A549 (cell line): ENCODE data around the gene GMPS. TPM values are rescaled to one million over a fixed set of nuclear protein-coding genes. Genes with fewer than 3 reads are reported as not detected.
"Not testable (repeated sequence)": the region's sequence is repeated elsewhere in the genome, so short reads cannot be mapped to it uniquely, and the experiment has no call there.

Experiments used
- ATAC-seq, 2 experiments: fragments of 200-7000 bp in 1 of 2; fragments of >200 bp in 1 of 2; cut with Nextera tagmentation in 1 of 2; cut with Tn5 transposase in 1 of 2; 3 replicates each; pipeline versions ENCODE4 v1.8.0 to v1.9.1; 2018 to 2020; ENCODE audit warnings: mild to moderate bottlenecking in 1 of 2, moderate library complexity in 1 of 2
- CTCF ChIA-PET: fragments of 300-600 bp; sonication (Branson Sonifier 250); formaldehyde crosslinking; extraction: SDS; loops from one replicate; lab custom pipeline; 2021; ENCODE audit warnings: antibody characterized with exemption, inconsistent platforms; lab: Yijun Ruan, JAX
- POLR2A ChIA-PET: fragments of 350-600 bp; formaldehyde crosslinking; extraction: SDS; loops from one replicate; lab custom pipeline; 2021; ENCODE audit warnings: antibody characterized with exemption, inconsistent platforms; lab: Yijun Ruan, JAX
- DNase-seq, 2 experiments: peaks; one replicate each; pipeline versions ENCODE4 v3.0.0 to v3.0.0-alpha.2; 2011 to 2016; ENCODE audit warnings: low read depth in 1 of 2, low spot score in 1 of 2
- FAIRE-seq: peaks from 2 replicates; lab custom pipeline; 2011; peaks lifted over from hg19 to GRCh38; lab: Jason Lieb, UNC
- H3K27ac ChIP-seq, 2 experiments: fragments of >200 bp; sonication (Bioruptor Twin); formaldehyde crosslinking; 3 replicates each; pipeline ENCODE4 v1.5.1; 2016 to 2017
- H3K4me1 ChIP-seq: fragments of >200 bp; sonication (Bioruptor Twin); formaldehyde crosslinking; 3 replicates; pipeline ENCODE4 v1.6.1; 2016
- H3K4me2 ChIP-seq: fragments of >200 bp; sonication (Bioruptor Twin); formaldehyde crosslinking; 3 replicates; pipeline ENCODE4 v1.6.1; 2016
- H3K4me3 ChIP-seq: fragments of >200 bp; sonication (Bioruptor Twin); formaldehyde crosslinking; 3 replicates; pipeline ENCODE4 v1.5.1; 2016
- H3K9me3 ChIP-seq: fragments of >200 bp; sonication (Bioruptor Twin); formaldehyde crosslinking; 3 replicates; pipeline ENCODE4 v1.6.1; 2016
- ATOH8 ChIP-seq: fragments of 250-450 bp; sonication (Bioruptor Pico); IDR thresholded peaks from 2 replicates; pipeline ENCODE4 v1.5.0; 2020; ENCODE audit warnings: low read depth, mild to moderate bottlenecking, moderate library complexity
- CBX8 ChIP-seq: fragments of 200-600 bp; sonication (generic); IDR thresholded peaks from 2 replicates; pipeline ENCODE4 v1.6.1; 2016
- CTCF ChIP-seq: fragments of >200 bp; sonication (Bioruptor Twin); formaldehyde crosslinking; IDR thresholded peaks from 3 replicates; pipeline ENCODE4 v1.5.1; 2016
- E2F6 ChIP-seq: IDR thresholded peaks from 2 replicates; pipeline ENCODE4 v1.6.1; 2012; ENCODE audit warnings: low read depth, borderline replicate concordance
- EHF ChIP-seq: fragments of 250-450 bp; sonication (Bioruptor Pico); IDR thresholded peaks from 2 replicates; pipeline ENCODE4 v1.5.0; 2020; ENCODE audit warnings: mild to moderate bottlenecking
- HOXA7 ChIP-seq: fragments of 250-450 bp; sonication (Bioruptor Pico); IDR thresholded peaks from 2 replicates; pipeline ENCODE4 v1.5.0; 2020; ENCODE audit warnings: mild to moderate bottlenecking, moderate library complexity
- JUNB ChIP-seq: fragments of >200 bp; sonication (Bioruptor Twin); formaldehyde crosslinking; IDR thresholded peaks from 2 replicates; pipeline ENCODE4 v1.6.1; 2016
- KDM1A ChIP-seq: fragments of 200-600 bp; sonication (generic); IDR thresholded peaks from 2 replicates; pipeline ENCODE4 v1.6.1; 2016; ENCODE audit warnings: low read depth, mild to moderate bottlenecking
- NFE2L2 ChIP-seq: fragments of 150-350 bp; conservative IDR thresholded peaks from 2 replicates; pipeline ENCODE4 v1.6.1; 2014; ENCODE audit warnings: low read length
- RAD21 ChIP-seq, 2 experiments: fragments of >200 bp in 1 of 2; sonication (Bioruptor Twin) in 1 of 2; formaldehyde crosslinking in 1 of 2; IDR thresholded peaks in 1 of 2; conservative IDR thresholded peaks in 1 of 2; 2 replicates in 1 of 2; 3 replicates in 1 of 2; pipeline ENCODE4 v1.6.1; 2012 to 2018; ENCODE audit warnings: inconsistent platforms in 1 of 2
- REST ChIP-seq: fragments of 200-600 bp; sonication (generic); IDR thresholded peaks from 2 replicates; pipeline ENCODE4 v1.6.1; 2016; ENCODE audit warnings: antibody characterized with exemption, mild to moderate bottlenecking, moderate library complexity
- TFCP2L1 ChIP-seq: fragments of 250-450 bp; sonication (Bioruptor Pico); IDR thresholded peaks from 2 replicates; pipeline ENCODE4 v1.5.0; 2021; ENCODE audit warnings: mild to moderate bottlenecking
- ZNF302 ChIP-seq: fragments of 250-450 bp; sonication (Bioruptor Pico); IDR thresholded peaks from 2 replicates; pipeline ENCODE4 v1.9.0; 2021; ENCODE audit warnings: inconsistent platforms, mild to moderate bottlenecking, moderate library complexity
- ZSCAN20 ChIP-seq: fragments of 250-450 bp; sonication (Bioruptor Pico); IDR thresholded peaks from 2 replicates; pipeline ENCODE4 v1.8.0; 2022; ENCODE audit warnings: mild to moderate bottlenecking, moderate library complexity
- WGBS: methylation state at CpG from one replicate; pipeline ENCODE4 v1.1.6; 2017; ENCODE audit errors: missing lambda C conversion rate; 5-methylcytosine and 5-hydroxymethylcytosine counted together
- polyA plus RNA-seq, 4 experiments: library from polyadenylated mRNA; depleted of rRNA in 3 of 4; stranded (reverse); fragments of >200 nt; fragmentation: RNase III in 1 of 4; extraction: RNeasy Plus Mini Kit Qiagen cat#74134 plus additional on column Dnase treatment in 1 of 4; gene quantifications; 2 replicates in 3 of 4; 3 replicates in 1 of 4; pipeline ENCODE4 v1.2.3, GENCODE V29; 2011 to 2017

GMPS gene
- polyA plus RNA-seq, 2 of the 4 experiments (the other 2 are of a cell fraction) = 74.4 to 114 TPM

GRCh38 chr3:155884292-155884691, 13.8 kb downstream of the GMPS start:
- H3K4me3 ChIP-seq = no peak overlapping the region
- ChIA-PET POLR2A (interaction anchor here (1.1 kb wide), 1 partner anchor 15 kb away, joined by 4 read pairs; no protein-coding TSS in a partner anchor), CTCF (interaction anchor here (1.5 kb wide), 1 partner anchor 10 kb away, joined by 5 read pairs; no protein-coding TSS in a partner anchor)
- no peak for FAIRE-seq
- peaks cover 4% of the 10 kb centered on the region; the same call in 1 of the 3 replicates for H3K4me1 ChIP-seq
- H3K9me3 ChIP-seq = no peaks in the 10 kb centered on the region
- no peak for DNase-seq
- 87% methylated on average over 7 of the region's 7 CpGs for WGBS
- no peak overlapping the region for H3K27ac ChIP-seq
- no peak overlapping the region for H3K4me2 ChIP-seq
- TF ChIP-seq CTCF (no peak), HOXA7 (no peak), NFE2L2 (no peak), ATOH8 (CRISPR knock-in tag) (no peak)
- ATAC-seq = no peak

- no peak overlapping the region for H3K4me2 ChIP-seq
- TF ChIP-seq JUNB = no peak
- TF ChIP-seq ZNF302 (CRISPR knock-in tag) = no peak
- no peak for TF ChIP-seq CBX8
- no peak for TF ChIP-seq E2F6
- TF ChIP-seq REST = no peak
- no peak for TF ChIP-seq CTCF
- no peak for TF ChIP-seq EHF (CRISPR knock-in tag)
- TF ChIP-seq KDM1A = no peak
- TF ChIP-seq TFCP2L1 = no peak
- TF ChIP-seq RAD21 (conservative IDR thresholded peaks at IDR 0.05 in 1 of 2, IDR thresholded peaks at IDR 0.05 in 1 of 2) = no peak
- no peak for TF ChIP-seq ZSCAN20 (CRISPR knock-in tag)
- ATAC-seq (no peak), FAIRE-seq (peak; percentile 32), DNase-seq (no peak)
- no peaks in the 10 kb centered on the region for H3K9me3 ChIP-seq
- no peak overlapping the region for H3K4me3 ChIP-seq
- ChIA-PET POLR2A (no interaction called here), CTCF (interaction anchor here (0.5 to 1.5 kb wide), 3 partner anchors 9 to 173 kb away, joined by 3 to 5 read pairs (median 3); no protein-coding TSS in a partner anchor)
- H3K27ac ChIP-seq = no peak overlapping the region
- peaks cover 7% of the 10 kb centered on the region; the same call in 2 of the 3 replicates for H3K4me1 ChIP-seq
Observed at GRCh38 chr3:155885292-155885691, 14.8 kb downstream of the GMPS start.

- CTCF ChIA-PET, DNase-seq, ATAC-seq, FAIRE-seq, H3K9me3 ChIP-seq, H3K27ac ChIP-seq, H3K4me2 ChIP-seq, POLR2A ChIA-PET, H3K4me3 ChIP-seq: not testable (repeated sequence)
- peaks cover 13% of the 10 kb centered on the region; the same call in 2 of the 3 replicates for H3K4me1 ChIP-seq
- 89% methylated on average over 8 of the region's 8 CpGs for WGBS
Observed at GRCh38 chr3:155886348-155886747, 15.9 kb downstream of the GMPS start.
